ENCODE data around the gene L3MBTL3. TPM values are rescaled to one million over a fixed set of nuclear protein-coding genes. Genes with fewer than 3 reads are reported as not detected.

The L3MBTL3 gene
- total RNA-seq, 2 donors from 2014 or later = 1.8 to 3.1 TPM

GRCh38 chr6:130035211-130035610 is 16.8 kb downstream of the L3MBTL3 start:
- Histone ChIP-seq H3K27me3 (no peaks in the 10 kb centered on the region), H3K9me3 (no peaks in the 10 kb centered on the region), H3K4me3 (no peak overlapping the region), H3K27ac (no peak overlapping the region), H3K4me1 (no peaks in the 10 kb centered on the region), H3K36me3 (no peaks in the 10 kb centered on the region)
- TF ChIP-seq, protein P1, sequence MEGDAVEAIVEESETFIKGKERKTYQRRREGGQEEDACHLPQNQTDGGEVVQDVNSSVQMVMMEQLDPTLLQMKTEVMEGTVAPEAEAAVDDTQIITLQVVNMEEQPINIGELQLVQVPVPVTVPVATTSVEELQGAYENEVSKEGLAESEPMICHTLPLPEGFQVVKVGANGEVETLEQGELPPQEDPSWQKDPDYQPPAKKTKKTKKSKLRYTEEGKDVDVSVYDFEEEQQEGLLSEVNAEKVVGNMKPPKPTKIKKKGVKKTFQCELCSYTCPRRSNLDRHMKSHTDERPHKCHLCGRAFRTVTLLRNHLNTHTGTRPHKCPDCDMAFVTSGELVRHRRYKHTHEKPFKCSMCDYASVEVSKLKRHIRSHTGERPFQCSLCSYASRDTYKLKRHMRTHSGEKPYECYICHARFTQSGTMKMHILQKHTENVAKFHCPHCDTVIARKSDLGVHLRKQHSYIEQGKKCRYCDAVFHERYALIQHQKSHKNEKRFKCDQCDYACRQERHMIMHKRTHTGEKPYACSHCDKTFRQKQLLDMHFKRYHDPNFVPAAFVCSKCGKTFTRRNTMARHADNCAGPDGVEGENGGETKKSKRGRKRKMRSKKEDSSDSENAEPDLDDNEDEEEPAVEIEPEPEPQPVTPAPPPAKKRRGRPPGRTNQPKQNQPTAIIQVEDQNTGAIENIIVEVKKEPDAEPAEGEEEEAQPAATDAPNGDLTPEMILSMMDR (IDR thresholded peaks at IDR 0.05) = no peak
- DNase-seq (ENCODE audit: low spot score) = no peak

GRCh38 chr6:130037207-130037811 is 18.9 kb downstream of the L3MBTL3 start:
- Histone ChIP-seq H3K4me1 (no peaks in the 10 kb centered on the region), H3K36me3 (no peaks in the 10 kb centered on the region), H3K9me3 (no peaks in the 10 kb centered on the region), H3K27ac (no peak overlapping the region), H3K4me3 (no peak overlapping the region), H3K27me3 (no peaks in the 10 kb centered on the region)
- no peak for DNase-seq (ENCODE audit: low spot score)
- TF ChIP-seq, protein P1 (IDR thresholded peaks at IDR 0.05) = peak; percentile 27 to 56

- H3K9me3 ChIP-seq = no peaks in the 10 kb centered on the region
- no peak for DNase-seq (ENCODE audit: low spot score)
- no peak overlapping the region for H3K27ac ChIP-seq
- H3K4me3 ChIP-seq = no peak overlapping the region
- no peaks in the 10 kb centered on the region for H3K27me3 ChIP-seq
- no peaks in the 10 kb centered on the region for H3K36me3 ChIP-seq
- no peaks in the 10 kb centered on the region for H3K4me1 ChIP-seq
- TF ChIP-seq, protein P1 (IDR thresholded peaks at IDR 0.05) = no peak
These were observed 23.2 kb downstream of the L3MBTL3 start for GRCh38 chr6:130041594-130041993.

DNA sequence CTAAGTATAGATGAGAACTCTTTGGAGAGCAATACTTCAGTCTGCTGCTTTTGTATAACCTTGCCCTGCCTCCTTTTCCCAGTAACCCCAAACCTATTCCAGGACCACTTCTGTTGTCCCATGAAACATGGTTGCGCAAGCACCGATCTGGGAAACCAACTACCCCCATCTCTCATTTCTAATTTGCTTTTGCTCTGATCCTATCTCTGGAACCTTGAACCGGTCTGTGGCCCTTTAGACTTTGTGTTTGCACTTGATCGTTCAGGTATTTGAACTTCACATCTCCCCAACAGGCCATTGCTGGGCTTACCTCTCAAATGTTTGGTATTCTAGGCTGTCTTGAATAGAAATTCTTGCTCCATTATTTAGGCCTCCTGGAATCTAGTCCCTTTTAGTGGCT is 25.0 kb downstream of the L3MBTL3 start:
- H3K4me1 ChIP-seq = no peaks in the 10 kb centered on the region
- no peaks in the 10 kb centered on the region for H3K27me3 ChIP-seq
- TF ChIP-seq, protein P1 (IDR thresholded peaks at IDR 0.05) = no peak
- no peak overlapping the region for H3K27ac ChIP-seq
- H3K36me3 ChIP-seq = no peaks in the 10 kb centered on the region
- H3K9me3 ChIP-seq = no peaks in the 10 kb centered on the region
- no peak for DNase-seq (ENCODE audit: low spot score)
- H3K4me3 ChIP-seq = no peak overlapping the region

GRCh38 chr6:130045622-130046021 is 27.2 kb downstream of the L3MBTL3 start:
- Histone ChIP-seq H3K9me3 (no peaks in the 10 kb centered on the region), H3K4me1 (no peaks in the 10 kb centered on the region), H3K27me3 (no peaks in the 10 kb centered on the region), H3K27ac (no peak overlapping the region), H3K36me3 (no peaks in the 10 kb centered on the region), H3K4me3 (no peak overlapping the region)
- DNase-seq (ENCODE audit: low spot score) = no peak
- TF ChIP-seq, protein P1 (IDR thresholded peaks at IDR 0.05) = no peak

GRCh38 chr6:130046671-130047070 is 28.3 kb downstream of the L3MBTL3 start:
- no peak overlapping the region for H3K27ac ChIP-seq
- no peaks in the 10 kb centered on the region for H3K27me3 ChIP-seq
- no peaks in the 10 kb centered on the region for H3K4me1 ChIP-seq
- H3K4me3 ChIP-seq = no peak overlapping the region
- TF ChIP-seq, protein P1 (IDR thresholded peaks at IDR 0.05) = no peak
- DNase-seq (ENCODE audit: low spot score) = no peak
- H3K9me3 ChIP-seq = no peaks in the 10 kb centered on the region
- peaks cover 8% of the 10 kb centered on the region for H3K36me3 ChIP-seq
